ENCODE data around the gene RNF224. TPM values are rescaled to one million over a fixed set of nuclear protein-coding genes. Genes with fewer than 3 reads are reported as not detected.

RNF224 gene
- total and polyA plus RNA-seq, 4 experiments from 2014 or later, result not detected

DNA sequence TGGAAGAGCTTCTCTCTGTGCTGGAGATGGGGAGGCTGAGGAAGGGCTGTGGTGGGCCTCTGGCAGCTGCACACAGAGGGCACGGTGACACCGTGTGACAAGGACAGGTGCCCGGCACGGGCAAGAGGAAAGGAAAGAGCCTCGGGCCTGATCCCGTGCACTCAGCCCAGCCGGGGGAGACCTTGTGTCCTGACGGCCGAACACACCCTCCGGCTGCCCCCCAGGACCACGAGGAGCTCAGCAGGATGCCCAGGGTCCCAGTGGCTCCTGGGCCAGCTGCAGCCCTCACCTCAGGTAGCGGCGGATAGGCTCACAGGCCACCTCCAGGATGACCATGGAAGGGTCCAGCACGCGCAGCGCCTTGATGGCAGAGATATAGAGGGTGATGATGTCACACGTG lies 44.5 kb upstream of the RNF224 start:
- Histone ChIP-seq H3K4me3 (ENCODE audit: low read length in 2 of 2) (no peak overlapping the region), H3K27me3 (ENCODE audit: insufficient read depth, low read length) (no peaks in the 10 kb centered on the region), H3K9me3 (ENCODE audit: control insufficient read depth in 1 of 2, low read length in 2 of 2) (no peaks in the 10 kb centered on the region), H3K27ac (ENCODE audit: low read depth, low read length) (no peak overlapping the region), H3K4me1 (ENCODE audit: insufficient read depth, low read length) (peaks cover 23% of the 10 kb centered on the region), H3K36me3 (ENCODE audit: insufficient read depth, low read length) (peaks cover 39% of the 10 kb centered on the region)
- H3K9me3 Mint-ChIP-seq, result peaks cover 0 to 2% (median 0%) of the 10 kb centered on the region in 8 donors
- ChIA-PET CTCF (ENCODE audit: partially characterized antibody) (no interaction called here), POLR2A (ENCODE audit: partially characterized antibody) (no interaction called here)
- no peaks in the 10 kb centered on the region for H3K27me3 Mint-ChIP-seq
- H3K4me3 Mint-ChIP-seq, result no peak overlapping the region
- peaks cover 13 to 38% (median 17%) of the 10 kb centered on the region in 4 donors for H3K4me1 Mint-ChIP-seq
- H3K36me3 Mint-ChIP-seq, result peaks cover 11 to 30% of the 10 kb centered on the region in 2 donors
- intact Hi-C loops (cut with micrococcal nuclease), result no loop called here
- DNase-seq, result no peak
- no peak overlapping the region for H3K27ac Mint-ChIP-seq

DNA sequence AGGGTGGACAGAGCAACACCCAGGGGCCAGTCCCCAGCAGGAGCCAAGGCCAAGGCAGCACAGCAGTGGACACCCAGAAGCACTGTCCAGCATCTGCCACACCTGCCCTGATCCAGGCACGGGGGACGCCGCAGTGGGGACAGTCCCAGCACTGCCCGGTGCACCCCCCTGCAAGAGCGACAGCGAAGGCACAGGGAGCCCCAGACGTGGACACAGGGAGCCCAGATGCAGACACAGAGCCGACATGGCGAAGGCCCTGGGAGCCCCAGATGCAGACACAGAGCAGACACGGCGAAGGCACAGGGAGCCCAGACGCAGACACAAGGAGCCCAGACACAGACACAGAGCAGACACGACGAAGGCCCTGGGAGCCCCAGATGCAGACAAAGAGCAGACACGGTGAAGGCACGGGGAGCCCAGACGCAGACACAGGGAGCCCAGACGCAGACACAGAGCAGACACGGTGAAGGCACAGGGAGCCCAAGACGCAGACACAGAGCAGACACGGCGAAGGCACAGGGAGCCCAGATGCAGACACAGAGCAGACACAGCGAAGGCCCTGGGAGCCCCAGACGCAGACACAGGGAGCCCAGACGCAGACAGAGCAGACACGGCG lies 43.2 kb upstream of the RNF224 start:
- Mint-ChIP-seq H3K9me3 (peaks cover 0 to 5% (median 0%) of the 10 kb centered on the region in 8 donors), H3K4me3 (peak overlapping the region in 2 of 8 donors; percentile 19 to 34), H3K36me3 (peaks cover 11 to 30% of the 10 kb centered on the region in 2 donors), H3K4me1 (peaks cover 18 to 42% (median 23%) of the 10 kb centered on the region in 4 donors), H3K27ac (peak overlapping the region in 2 of 7 donors; percentile 21 to 76), H3K27me3 (no peaks in the 10 kb centered on the region)
- H3K27ac ChIP-seq (ENCODE audit: low read depth, low read length), result no peak overlapping the region
- H3K4me3 ChIP-seq (ENCODE audit: low read length in 2 of 2), result no peak overlapping the region
- H3K4me1 ChIP-seq (ENCODE audit: insufficient read depth, low read length), result peaks cover 26% of the 10 kb centered on the region
- no peaks in the 10 kb centered on the region for H3K9me3 ChIP-seq (ENCODE audit: control insufficient read depth in 1 of 2, low read length in 2 of 2)
- intact Hi-C loops (cut with micrococcal nuclease), result no loop called here
- CTCF ChIA-PET (ENCODE audit: partially characterized antibody), result no interaction called here
- no peaks in the 10 kb centered on the region for H3K27me3 ChIP-seq (ENCODE audit: insufficient read depth, low read length)
- DNase-seq, result no peak
- peaks cover 39% of the 10 kb centered on the region for H3K36me3 ChIP-seq (ENCODE audit: insufficient read depth, low read length)
- POLR2A ChIA-PET (ENCODE audit: partially characterized antibody), result no interaction called here

DNA sequence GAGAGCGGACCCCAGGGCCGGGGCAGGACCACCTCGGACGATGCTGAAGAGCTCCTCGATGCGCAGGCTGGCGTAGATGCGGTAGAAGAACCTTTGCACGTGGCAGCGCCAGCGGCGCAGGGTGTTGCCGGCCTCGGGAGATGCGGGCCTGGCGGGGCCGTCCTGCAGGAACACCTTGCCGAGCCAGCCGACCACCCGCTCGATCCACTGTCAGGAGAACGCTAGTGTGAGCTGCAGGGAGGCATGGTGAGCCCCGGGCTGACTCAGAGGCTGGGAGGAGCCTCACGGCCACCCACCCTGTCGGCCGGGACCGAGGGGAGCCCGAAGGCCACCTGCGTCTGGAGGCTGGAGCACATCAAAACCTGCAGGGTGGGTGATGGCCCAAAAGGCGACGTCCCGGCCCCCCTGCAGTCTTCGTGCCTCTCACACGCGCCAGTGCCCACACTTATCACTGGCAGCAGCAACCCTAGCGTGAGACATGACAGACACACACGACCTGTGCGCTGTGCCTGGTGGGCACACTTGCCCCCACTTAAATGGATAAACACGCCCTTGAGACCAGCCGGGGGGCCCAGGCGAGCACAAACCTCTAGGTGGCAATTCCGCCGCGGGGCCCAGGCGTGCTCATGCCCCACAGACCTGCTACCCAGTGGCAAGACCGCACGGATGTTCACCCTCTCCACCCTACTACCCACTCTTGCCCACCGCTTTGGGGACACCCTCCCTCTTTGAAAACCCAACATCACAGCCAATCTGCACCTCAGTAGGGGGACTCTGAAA lies 42.2 kb upstream of the RNF224 start:
- CTCF ChIA-PET (ENCODE audit: partially characterized antibody), result no interaction called here
- peaks cover 22 to 52% (median 30%) of the 10 kb centered on the region in 4 donors for H3K4me1 Mint-ChIP-seq
- H3K27me3 ChIP-seq (ENCODE audit: insufficient read depth, low read length), result no peaks in the 10 kb centered on the region
- H3K27ac Mint-ChIP-seq, result peak overlapping the region in 1 of 7 donors; percentile 6
- H3K36me3 Mint-ChIP-seq, result peaks cover 11 to 30% of the 10 kb centered on the region in 2 donors
- DNase-seq, result no peak
- peaks cover 42% of the 10 kb centered on the region for H3K36me3 ChIP-seq (ENCODE audit: insufficient read depth, low read length)
- H3K4me3 ChIP-seq (ENCODE audit: low read length in 2 of 2), result no peak overlapping the region
- no peaks in the 10 kb centered on the region for H3K9me3 ChIP-seq (ENCODE audit: control insufficient read depth in 1 of 2, low read length in 2 of 2)
- H3K27me3 Mint-ChIP-seq, result no peaks in the 10 kb centered on the region
- H3K4me3 Mint-ChIP-seq, result peak overlapping the region in 1 of 8 donors; percentile 33
- H3K27ac ChIP-seq (ENCODE audit: low read depth, low read length), result no peak overlapping the region
- POLR2A ChIA-PET (ENCODE audit: partially characterized antibody), result interaction anchor here (8.9 kb wide), 1 partner anchor 17 kb away, joined by 169 read pairs; the partner anchor contains the start of genes NDOR1, TMEM203 and TPRN
- peaks cover 0 to 5% (median 0%) of the 10 kb centered on the region in 8 donors for H3K9me3 Mint-ChIP-seq
- intact Hi-C loops (cut with micrococcal nuclease), result no loop called here
- H3K4me1 ChIP-seq (ENCODE audit: insufficient read depth, low read length), result peaks cover 36% of the 10 kb centered on the region

DNA sequence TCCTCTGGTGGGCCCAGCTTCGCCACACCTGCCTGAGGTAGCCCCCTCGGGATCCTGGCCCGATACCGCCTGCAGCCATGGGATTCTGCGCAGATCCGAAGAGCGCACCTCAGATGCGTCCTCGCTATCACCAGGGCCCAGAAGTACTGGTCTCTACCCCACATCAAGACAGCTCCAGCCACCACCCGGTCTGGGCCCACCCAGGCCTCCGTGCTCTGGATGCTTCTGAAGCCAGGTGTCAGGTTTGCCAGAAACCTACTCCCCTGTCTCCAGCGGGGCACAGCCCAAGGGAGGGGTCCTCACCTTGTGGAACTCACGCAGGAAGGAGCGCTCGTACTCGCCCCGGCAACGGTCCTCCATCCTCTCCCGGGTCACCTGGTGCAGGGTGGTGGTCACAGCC lies 41.4 kb upstream of the RNF224 start:
- no peaks in the 10 kb centered on the region for H3K27me3 Mint-ChIP-seq
- H3K4me3 Mint-ChIP-seq, result peak overlapping the region in 1 of 8 donors; percentile 92
- peaks cover 41% of the 10 kb centered on the region for H3K4me1 ChIP-seq (ENCODE audit: insufficient read depth, low read length)
- H3K36me3 Mint-ChIP-seq, result peaks cover 11 to 32% of the 10 kb centered on the region in 2 donors
- no peaks in the 10 kb centered on the region for H3K27me3 ChIP-seq (ENCODE audit: insufficient read depth, low read length)
- peak overlapping the region in 1 of 7 donors; percentile 18 for H3K27ac Mint-ChIP-seq
- no peak overlapping the region for H3K4me3 ChIP-seq (ENCODE audit: low read length in 2 of 2)
- intact Hi-C loops (cut with micrococcal nuclease), result no loop called here
- peaks cover 39% of the 10 kb centered on the region for H3K36me3 ChIP-seq (ENCODE audit: insufficient read depth, low read length)
- H3K9me3 ChIP-seq (ENCODE audit: control insufficient read depth in 1 of 2, low read length in 2 of 2), result no peaks in the 10 kb centered on the region
- POLR2A ChIA-PET (ENCODE audit: partially characterized antibody), result interaction anchor here (8.9 kb wide), 1 partner anchor 17 kb away, joined by 169 read pairs; the partner anchor contains the start of genes NDOR1, TMEM203 and TPRN
- H3K27ac ChIP-seq (ENCODE audit: low read depth, low read length), result no peak overlapping the region
- CTCF ChIA-PET (ENCODE audit: partially characterized antibody), result no interaction called here
- H3K4me1 Mint-ChIP-seq, result peaks cover 22 to 60% (median 33%) of the 10 kb centered on the region in 4 donors
- H3K9me3 Mint-ChIP-seq, result peaks cover 0 to 5% (median 0%) of the 10 kb centered on the region in 8 donors
- no peak for DNase-seq

DNA sequence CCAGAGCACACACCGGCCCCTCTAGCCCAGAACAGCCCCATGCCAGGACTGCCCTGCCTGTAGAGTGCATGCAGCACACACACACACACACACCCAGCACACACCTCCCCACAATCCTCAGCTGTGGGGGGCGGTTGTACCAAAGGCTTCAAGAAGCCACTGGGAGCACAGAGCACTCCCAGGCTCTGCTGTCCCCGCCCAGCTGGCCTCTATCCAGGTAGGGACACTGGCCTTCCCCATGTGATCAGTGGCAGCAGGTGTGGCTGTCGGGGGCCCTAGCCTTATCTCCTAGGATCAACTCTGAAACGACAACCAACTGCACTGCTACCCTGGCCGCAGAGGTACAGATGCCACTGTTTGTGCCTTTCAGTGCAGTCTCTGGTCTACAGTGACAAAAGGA lies 40.9 kb upstream of the RNF224 start:
- POLR2A ChIA-PET (ENCODE audit: partially characterized antibody), result interaction anchor here (8.9 kb wide), 1 partner anchor 16 kb away, joined by 169 read pairs; the partner anchor contains the start of genes NDOR1, TMEM203 and TPRN
- Mint-ChIP-seq H3K4me3 (peak overlapping the region; percentile 65 to 97 (median 90)), H3K9me3 (peaks cover 0 to 5% (median 0%) of the 10 kb centered on the region in 8 donors), H3K36me3 (peaks cover 11 to 33% of the 10 kb centered on the region in 2 donors), H3K27me3 (no peaks in the 10 kb centered on the region), H3K27ac (peak overlapping the region in 3 of 7 donors; percentile 18 to 91 (median 50)), H3K4me1 (peaks cover 22 to 63% (median 33%) of the 10 kb centered on the region in 4 donors)
- no peaks in the 10 kb centered on the region for H3K9me3 ChIP-seq (ENCODE audit: control insufficient read depth in 1 of 2, low read length in 2 of 2)
- DNase-seq, result no peak
- peaks cover 35% of the 10 kb centered on the region for H3K36me3 ChIP-seq (ENCODE audit: insufficient read depth, low read length)
- no peaks in the 10 kb centered on the region for H3K27me3 ChIP-seq (ENCODE audit: insufficient read depth, low read length)
- no peak overlapping the region for H3K4me3 ChIP-seq (ENCODE audit: low read length in 2 of 2)
- peaks cover 41% of the 10 kb centered on the region for H3K4me1 ChIP-seq (ENCODE audit: insufficient read depth, low read length)
- H3K27ac ChIP-seq (ENCODE audit: low read depth, low read length), result no peak overlapping the region
- CTCF ChIA-PET (ENCODE audit: partially characterized antibody), result interaction anchor here (3.8 kb wide), 1 partner anchor 51 kb away, joined by 15 read pairs; no protein-coding TSS in a partner anchor
- intact Hi-C loops (cut with micrococcal nuclease), result no loop called here

- no peaks in the 10 kb centered on the region for H3K27me3 Mint-ChIP-seq
- H3K4me1 Mint-ChIP-seq, result peaks cover 22 to 63% (median 33%) of the 10 kb centered on the region in 4 donors
- Histone ChIP-seq H3K27ac (ENCODE audit: low read depth, low read length) (peak overlapping the region; percentile 96), H3K36me3 (ENCODE audit: insufficient read depth, low read length) (peaks cover 33% of the 10 kb centered on the region), H3K9me3 (ENCODE audit: control insufficient read depth in 1 of 2, low read length in 2 of 2) (no peaks in the 10 kb centered on the region), H3K27me3 (ENCODE audit: insufficient read depth, low read length) (no peaks in the 10 kb centered on the region), H3K4me1 (ENCODE audit: insufficient read depth, low read length) (peaks cover 41% of the 10 kb centered on the region), H3K4me3 (ENCODE audit: low read length in 2 of 2) (peak overlapping the region; percentile 81 to 90)
- H3K9me3 Mint-ChIP-seq, result peaks cover 0 to 5% (median 0%) of the 10 kb centered on the region in 8 donors
- ChIA-PET CTCF (ENCODE audit: partially characterized antibody) (interaction anchor here (0.9 to 3.8 kb wide), 5 partner anchors 13 to 92 kb away, joined by 3 to 15 read pairs (median 5); partner anchors contain the start of genes RNF224 and TPRN), POLR2A (ENCODE audit: partially characterized antibody) (interaction anchor here (0.6 to 8.9 kb wide), 13 partner anchors 12 to 153 kb away, joined by 3 to 169 read pairs (median 11); partner anchors contain the start of genes CYSRT1, MAN1B1, NDOR1 and NELFB)
- H3K27ac Mint-ChIP-seq, result peak overlapping the region; percentile 60 to 98 (median 92)
- H3K4me3 Mint-ChIP-seq, result peak overlapping the region; percentile 88 to 97 (median 93)
- intact Hi-C loops (cut with micrococcal nuclease), result no loop called here
- peaks cover 6 to 27% of the 10 kb centered on the region in 2 donors for H3K36me3 Mint-ChIP-seq
- no peak for DNase-seq
These were observed 39.9 kb upstream of the RNF224 start for GRCh38 chr9:137187386-137187785.

Measured in CD4-positive, alpha-beta memory T cell (primary cell).